ENCODE results near the gene TSPY4. TPM values are rescaled to one million over a fixed set of nuclear protein-coding genes. Genes with fewer than 3 reads are reported as not detected.
"Not testable (repeated sequence)": the region's sequence is repeated elsewhere in the genome, so short reads cannot be mapped to it uniquely, and the experiment has no call there.

The TSPY4 gene, protein sequence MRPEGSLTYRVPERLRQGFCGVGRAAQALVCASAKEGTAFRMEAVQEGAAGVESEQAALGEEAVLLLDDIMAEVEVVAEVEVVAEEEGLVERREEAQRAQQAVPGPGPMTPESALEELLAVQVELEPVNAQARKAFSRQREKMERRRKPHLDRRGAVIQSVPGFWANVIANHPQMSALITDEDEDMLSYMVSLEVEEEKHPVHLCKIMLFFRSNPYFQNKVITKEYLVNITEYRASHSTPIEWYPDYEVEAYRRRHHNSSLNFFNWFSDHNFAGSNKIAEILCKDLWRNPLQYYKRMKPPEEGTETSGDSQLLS
- total RNA-seq, result not detected
- long read RNA-seq, result 0 reads

DNA sequence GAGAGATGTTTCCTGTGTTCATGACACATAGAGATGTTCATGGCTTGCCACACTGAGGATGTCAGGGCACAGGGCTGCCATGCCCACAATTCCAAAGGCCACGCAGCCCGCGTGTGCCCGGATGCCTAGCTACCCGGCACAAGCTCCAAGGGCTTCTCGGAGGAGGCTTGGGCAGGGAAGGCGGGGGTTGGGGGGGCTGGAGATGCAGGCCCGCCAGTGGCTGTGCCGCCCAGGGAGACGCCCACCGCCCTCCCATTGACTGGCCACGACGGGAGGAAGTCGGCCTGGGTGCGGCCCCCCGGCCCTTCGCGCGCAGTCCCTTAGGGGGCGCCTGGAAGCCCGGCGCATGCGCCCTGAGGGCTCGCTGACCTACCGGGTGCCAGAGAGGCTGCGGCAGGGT, at the start of gene TSPY4:
TSPY4 (plus strand) TSS at position 301 of the 400 bp plus-strand sequence; CDS start at position 347, 46 bp downstream.
- H3K36me3 ChIP-seq; H3K4me1 ChIP-seq; H3K4me3 ChIP-seq; H3K9me3 ChIP-seq; ATAC-seq; H3K27me3 ChIP-seq (ENCODE audit: low read depth); H3K27ac ChIP-seq; DNase-seq; intact Hi-C loops (cut with DNase I): not testable (repeated sequence)

DNA sequence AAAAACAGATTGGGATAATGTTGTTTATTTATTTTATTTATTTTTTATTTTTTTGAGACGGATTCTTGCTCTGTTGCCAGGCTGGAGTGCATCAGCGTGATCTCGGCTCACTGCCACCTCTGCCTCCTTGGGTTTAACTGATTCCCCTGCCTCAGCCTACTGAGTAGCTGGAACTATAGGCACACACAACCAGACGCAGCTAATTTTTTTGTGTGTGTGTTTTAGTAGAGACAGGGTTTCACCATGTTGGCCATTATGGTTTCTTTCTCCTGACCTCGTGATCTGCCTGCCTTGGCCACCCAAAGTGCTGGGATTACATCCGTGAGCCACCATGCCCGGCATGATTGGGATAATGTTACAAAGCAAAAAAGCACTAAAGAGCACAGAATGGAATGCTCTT, 16.3 kb upstream of the TSPY4 start:
- Histone ChIP-seq H3K27me3 (ENCODE audit: low read depth) (no peaks in the 10 kb centered on the region), H3K27ac (no peak overlapping the region), H3K4me1 (no peaks in the 10 kb centered on the region), H3K4me3 (no peak overlapping the region), H3K36me3 (no peaks in the 10 kb centered on the region), H3K9me3 (no peaks in the 10 kb centered on the region)
- TF ChIP-seq, protein P1, sequence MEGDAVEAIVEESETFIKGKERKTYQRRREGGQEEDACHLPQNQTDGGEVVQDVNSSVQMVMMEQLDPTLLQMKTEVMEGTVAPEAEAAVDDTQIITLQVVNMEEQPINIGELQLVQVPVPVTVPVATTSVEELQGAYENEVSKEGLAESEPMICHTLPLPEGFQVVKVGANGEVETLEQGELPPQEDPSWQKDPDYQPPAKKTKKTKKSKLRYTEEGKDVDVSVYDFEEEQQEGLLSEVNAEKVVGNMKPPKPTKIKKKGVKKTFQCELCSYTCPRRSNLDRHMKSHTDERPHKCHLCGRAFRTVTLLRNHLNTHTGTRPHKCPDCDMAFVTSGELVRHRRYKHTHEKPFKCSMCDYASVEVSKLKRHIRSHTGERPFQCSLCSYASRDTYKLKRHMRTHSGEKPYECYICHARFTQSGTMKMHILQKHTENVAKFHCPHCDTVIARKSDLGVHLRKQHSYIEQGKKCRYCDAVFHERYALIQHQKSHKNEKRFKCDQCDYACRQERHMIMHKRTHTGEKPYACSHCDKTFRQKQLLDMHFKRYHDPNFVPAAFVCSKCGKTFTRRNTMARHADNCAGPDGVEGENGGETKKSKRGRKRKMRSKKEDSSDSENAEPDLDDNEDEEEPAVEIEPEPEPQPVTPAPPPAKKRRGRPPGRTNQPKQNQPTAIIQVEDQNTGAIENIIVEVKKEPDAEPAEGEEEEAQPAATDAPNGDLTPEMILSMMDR (IDR thresholded peaks at IDR 0.05), result no peak
- ATAC-seq, result no peak
- intact Hi-C loops (cut with DNase I), result no loop called here
- no peak for DNase-seq

DNA sequence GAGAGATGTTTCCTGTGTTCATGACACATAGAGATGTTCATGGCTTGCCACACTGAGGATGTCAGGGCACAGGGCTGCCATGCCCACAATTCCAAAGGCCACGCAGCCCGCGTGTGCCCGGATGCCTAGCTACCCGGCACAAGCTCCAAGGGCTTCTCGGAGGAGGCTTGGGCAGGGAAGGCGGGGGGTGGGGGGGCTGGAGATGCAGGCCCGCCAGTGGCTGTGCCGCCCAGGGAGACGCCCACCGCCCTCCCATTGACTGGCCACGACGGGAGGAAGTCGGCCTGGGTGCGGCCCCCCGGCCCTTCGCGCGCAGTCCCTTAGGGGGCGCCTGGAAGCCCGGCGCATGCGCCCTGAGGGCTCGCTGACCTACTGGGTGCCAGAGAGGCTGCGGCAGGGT, 20.2 kb downstream of the TSPY4 start, which contains the start of gene TSPY8:
TSPY8 (plus strand) TSS at position 301 of the 400 bp plus-strand sequence; CDS start at position 347, 46 bp downstream.
- DNase-seq; H3K9me3 ChIP-seq; ATAC-seq; H3K36me3 ChIP-seq; H3K4me1 ChIP-seq; H3K27me3 ChIP-seq (ENCODE audit: low read depth); H3K4me3 ChIP-seq; H3K27ac ChIP-seq; intact Hi-C loops (cut with DNase I): not testable (repeated sequence)

Other genes starting within 250 kb of the TSPY4 start
- gene TSPY8, start 20.3 kb downstream of the TSPY4 start, total RNA-seq, result not detected
- not detected for gene TSPY3, start 61.0 kb downstream of the TSPY4 start, total RNA-seq
- gene TSPY1, start 129.5 kb downstream of the TSPY4 start, total RNA-seq, result not detected
- not detected for gene TSPY9, start 149.8 kb downstream of the TSPY4 start, total RNA-seq
- gene TSPY10, start 190.4 kb downstream of the TSPY4 start, total RNA-seq, result not detected

Measured in lower lobe of right lung (tissue), 2 donors.